Natural killer cell (primary cell): ENCODE data around the gene CYGB. TPM values are rescaled to one million over a fixed set of nuclear protein-coding genes. Genes with fewer than 3 reads are reported as not detected.

Experiments
- ATAC-seq, 3 donors: fragments of 150-1000 bp in 2 of 3; fragments of 200-7000 bp in 1 of 3; cut with Tn5 transposase; 1 replicate in 1 of 3; 2 replicates in 2 of 3; pipeline ENCODE4 v1.10.0; 2021; ENCODE audit warnings: mild to moderate bottlenecking in 2 of 3, moderate library complexity in 2 of 3
- DNase-seq, 2 donors: peaks; one replicate each; pipeline versions ENCODE4 v3.0.0 to v3.0.0-alpha.2; 2013 to 2021; ENCODE audit warnings: mixed read lengths in 1 of 2
- H3K27ac ChIP-seq: one replicate; pipeline ENCODE4 v1.5.1; 2013; ENCODE audit warnings: mild to moderate bottlenecking, low read length
- H3K27me3 ChIP-seq: one replicate; pipeline ENCODE4 v1.6.1; 2013; ENCODE audit warnings: low read length; ENCODE audit not compliant: control insufficient read depth, insufficient read depth
- H3K36me3 ChIP-seq: one replicate; pipeline ENCODE4 v1.6.1; 2013; ENCODE audit warnings: low read length; ENCODE audit not compliant: control insufficient read depth, insufficient read depth
- H3K4me1 ChIP-seq: one replicate; pipeline ENCODE4 v1.6.1; 2013; ENCODE audit warnings: low read length; ENCODE audit not compliant: control insufficient read depth, insufficient read depth
- H3K4me3 ChIP-seq: one replicate; pipeline ENCODE4 v1.5.1; 2013; ENCODE audit warnings: low read length
- H3K9me3 ChIP-seq: one replicate; pipeline ENCODE4 v1.6.1; 2013; ENCODE audit warnings: low read length; ENCODE audit not compliant: control insufficient read depth, insufficient read depth
- H3K27ac Mint-ChIP-seq, 2 donors: one replicate each; pipeline ENCODE4 v1.8.0; 2022; ENCODE audit warnings: mild to moderate bottlenecking in 2 of 2, mixed read lengths in 2 of 2, moderate library complexity in 1 of 2
- H3K27me3 Mint-ChIP-seq, 2 donors: one replicate each; pipeline ENCODE4 v1.8.0; 2022; ENCODE audit warnings: low read depth in 2 of 2, mixed read lengths in 2 of 2
- H3K36me3 Mint-ChIP-seq: one replicate; pipeline ENCODE4 v1.8.0; 2022; ENCODE audit warnings: mixed read lengths
- H3K4me1 Mint-ChIP-seq, 2 donors: one replicate each; pipeline ENCODE4 v1.8.0; 2022; ENCODE audit warnings: mixed read lengths in 2 of 2
- H3K4me3 Mint-ChIP-seq: one replicate; pipeline ENCODE4 v1.8.0; 2022; ENCODE audit warnings: mild to moderate bottlenecking, moderate library complexity, mixed read lengths
- H3K9me3 Mint-ChIP-seq, 2 donors: one replicate each; pipeline ENCODE4 v1.8.0; 2022; ENCODE audit warnings: mixed read lengths in 2 of 2
- CTCF ChIP-seq: fragments of 200-600 bp; IDR thresholded peaks from one replicate; pipeline ENCODE4 v1.8.0; 2022; ENCODE audit warnings: antibody characterized with exemption
- WGBS: methylation state at CpG from one replicate; pipeline ENCODE4 v1.1.7; 2013; ENCODE audit warnings: missing lambda C conversion rate; ENCODE audit not compliant: insufficient coverage; 5-methylcytosine and 5-hydroxymethylcytosine counted together
- intact Hi-C: fragments of 100-400 bp; cut with micrococcal nuclease; formaldehyde crosslinking; loops from one replicate; pipeline ENCODE4 v1.14.2; 2022
- total RNA-seq, 4 donors: library from RNA; stranded (reverse); fragments of 120-200 nt in 1 of 4; gene quantifications; one replicate each; pipeline versions ENCODE4 v1.2.3 to v1.2.4, GENCODE V29; 2013 to 2022

CYGB gene
- total RNA-seq, 3 donors from 2014 or later (not counting 1 experiment from before 2014, with no cell fraction given) = 0.12 to 0.33 (median 0.16) TPM

GRCh38 chr17:76521262-76521661, 16.2 kb downstream of the CYGB start:
- Mint-ChIP-seq H3K4me1 (peaks cover 14 to 41% of the 10 kb centered on the region in 2 donors), H3K4me3 (no peak overlapping the region), H3K36me3 (no peaks in the 10 kb centered on the region), H3K27me3 (no peaks in the 10 kb centered on the region), H3K9me3 (no peaks in the 10 kb centered on the region), H3K27ac (no peak overlapping the region)
- intact Hi-C loops = no loop called here
- DNase-seq = no peak
- no peak for ATAC-seq
- Histone ChIP-seq H3K27ac (no peak overlapping the region), H3K9me3 (no peaks in the 10 kb centered on the region), H3K27me3 (no peaks in the 10 kb centered on the region), H3K4me1 (peaks cover 36% of the 10 kb centered on the region), H3K4me3 (no peak overlapping the region), H3K36me3 (no peaks in the 10 kb centered on the region)
- WGBS = 96% methylated on average over 7 of the region's 7 CpGs
- TF ChIP-seq CTCF = no peak

GRCh38 chr17:76519048-76519966, 18.2 kb downstream of the CYGB start:
- Mint-ChIP-seq H3K4me3 (no peak overlapping the region), H3K27ac (peak overlapping the region in 1 of 2 donors; percentile 79), H3K4me1 (peaks cover 23 to 52% of the 10 kb centered on the region in 2 donors), H3K27me3 (no peaks in the 10 kb centered on the region), H3K36me3 (no peaks in the 10 kb centered on the region), H3K9me3 (no peaks in the 10 kb centered on the region)
- Histone ChIP-seq H3K27ac (no peak overlapping the region), H3K4me1 (peaks cover 56% of the 10 kb centered on the region), H3K9me3 (no peaks in the 10 kb centered on the region), H3K36me3 (no peaks in the 10 kb centered on the region), H3K27me3 (no peaks in the 10 kb centered on the region), H3K4me3 (no peak overlapping the region)
- 92% methylated on average over 15 of the region's 15 CpGs for WGBS
- no peak for TF ChIP-seq CTCF
- DNase-seq (no peak), ATAC-seq (no peak)
- intact Hi-C loops = loop anchor here (5.0 to 10.0 kb wide), 2 partner anchors 153 to 255 kb away; partner anchors contain the start of gene UBALD2

- WGBS = 95% methylated on average over 11 of the region's 11 CpGs
- no peaks in the 10 kb centered on the region for H3K9me3 Mint-ChIP-seq
- no peaks in the 10 kb centered on the region for H3K27me3 Mint-ChIP-seq
- H3K27me3 ChIP-seq = no peaks in the 10 kb centered on the region
- ATAC-seq = no peak
- no peaks in the 10 kb centered on the region for H3K36me3 Mint-ChIP-seq
- no peak for TF ChIP-seq CTCF
- intact Hi-C loops = loop anchor here (5.0 to 10.0 kb wide), 2 partner anchors 155 to 253 kb away; partner anchors contain the start of gene UBALD2
- no peaks in the 10 kb centered on the region for H3K9me3 ChIP-seq
- no peak overlapping the region for H3K4me3 ChIP-seq
- DNase-seq = no peak
- H3K36me3 ChIP-seq = no peaks in the 10 kb centered on the region
- peak overlapping the region; percentile 60 to 68 for H3K27ac Mint-ChIP-seq
- H3K27ac ChIP-seq = peak overlapping the region; percentile 86
- peaks cover 29 to 52% of the 10 kb centered on the region in 2 donors for H3K4me1 Mint-ChIP-seq
- H3K4me1 ChIP-seq = peaks cover 62% of the 10 kb centered on the region
- no peak overlapping the region for H3K4me3 Mint-ChIP-seq
These were observed 19.9 kb downstream of the CYGB start for GRCh38 chr17:76517638-76518038.
